NCI-H446 treated with DMSO at 0.1 percent for 48 hours (cell line): ENCODE measurements around the gene KRTAP10-2.
"Not testable (repeated sequence)": the region's sequence is repeated elsewhere in the genome, so short reads cannot be mapped to it uniquely, and the experiment has no call there.

Experiments
- DNase-seq: peaks from one replicate; lab custom pipeline; 2025; lab: John Stamatoyannopoulos, UW

KRTAP10-2 gene

GRCh38 chr21:44583089-44583799, 31.9 kb upstream of the KRTAP10-2 start:
- no peak for DNase-seq

GRCh38 chr21:44582055-44582454, 30.8 kb upstream of the KRTAP10-2 start:
- no peak for DNase-seq

GRCh38 chr21:44581158-44581557, 29.9 kb upstream of the KRTAP10-2 start:
- no peak for DNase-seq

GRCh38 chr21:44580231-44580821, 29.0 kb upstream of the KRTAP10-2 start, which contains the start of gene KRTAP10-5:
KRTAP10-5 (minus strand) TSS chr21:44580604; CDS start chr21:44580578, 26 bp downstream.
- not testable (repeated sequence) for DNase-seq

- no peak for DNase-seq
Measured at GRCh38 chr21:44579833-44580144, 28.5 kb upstream of the KRTAP10-2 start.

GRCh38 chr21:44579056-44579832, 27.9 kb upstream of the KRTAP10-2 start:
- DNase-seq: no peak

- no peak for DNase-seq
Measured at GRCh38 chr21:44578371-44579055, 27.2 kb upstream of the KRTAP10-2 start.

- DNase-seq: no peak
Measured at GRCh38 chr21:44576025-44576420, 24.7 kb upstream of the KRTAP10-2 start.

- DNase-seq: no peak
Measured at GRCh38 chr21:44575307-44576024, 24.2 kb upstream of the KRTAP10-2 start.

- DNase-seq: no peak
Measured at GRCh38 chr21:44574457-44575306, 23.4 kb upstream of the KRTAP10-2 start.

- not testable (repeated sequence) for DNase-seq
Measured at GRCh38 chr21:44573630-44574456, 22.5 kb upstream of the KRTAP10-2 start, which contains the start of gene KRTAP10-4. KRTAP10-4 (plus strand) TSS chr21:44573729; CDS start chr21:44573759, 30 bp downstream.

- DNase-seq: no peak
Measured at GRCh38 chr21:44572959-44573583, 21.8 kb upstream of the KRTAP10-2 start.

GRCh38 chr21:44571844-44572782, 20.8 kb upstream of the KRTAP10-2 start:
- DNase-seq: no peak

GRCh38 chr21:44571296-44571695, 20.0 kb upstream of the KRTAP10-2 start:
- DNase-seq: no peak

- no peak for DNase-seq
Measured at GRCh38 chr21:44569861-44570517, 18.7 kb upstream of the KRTAP10-2 start.

- no peak for DNase-seq
Measured at GRCh38 chr21:44568667-44569556, 17.6 kb upstream of the KRTAP10-2 start.

GRCh38 chr21:44568261-44568660, 17.0 kb upstream of the KRTAP10-2 start:
- no peak for DNase-seq
